Measurements from ENCODE around the gene PPM1H. TPM values are rescaled to one million over a fixed set of nuclear protein-coding genes. Genes with fewer than 3 reads are reported as not detected.

Gene PPM1H
- total RNA-seq, 1 experiment from 2014 or later = 37.1 TPM

DNA sequence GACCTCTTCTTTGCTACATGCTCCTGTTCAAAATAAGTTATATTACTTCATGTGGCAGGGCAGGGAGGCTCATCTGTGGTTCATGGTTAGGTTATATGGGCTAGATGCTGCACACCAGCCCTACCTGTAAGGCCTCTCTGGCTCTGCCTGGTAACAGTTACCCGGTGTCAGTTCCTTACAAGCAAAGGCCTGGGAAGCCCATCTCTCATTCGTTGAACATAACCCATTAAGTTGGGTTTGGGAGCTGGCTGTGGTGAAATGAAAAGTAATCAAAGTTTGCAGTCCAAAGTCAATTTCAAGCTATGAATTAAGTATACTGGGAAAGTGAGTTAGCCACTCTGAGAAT is 183.2 kb downstream of the PPM1H start:
- ATAC-seq = peak; percentile 58
- TF ChIP-seq, protein P1, sequence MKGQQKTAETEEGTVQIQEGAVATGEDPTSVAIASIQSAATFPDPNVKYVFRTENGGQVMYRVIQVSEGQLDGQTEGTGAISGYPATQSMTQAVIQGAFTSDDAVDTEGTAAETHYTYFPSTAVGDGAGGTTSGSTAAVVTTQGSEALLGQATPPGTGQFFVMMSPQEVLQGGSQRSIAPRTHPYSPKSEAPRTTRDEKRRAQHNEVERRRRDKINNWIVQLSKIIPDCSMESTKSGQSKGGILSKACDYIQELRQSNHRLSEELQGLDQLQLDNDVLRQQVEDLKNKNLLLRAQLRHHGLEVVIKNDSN (CRISPR knock-in tag; IDR thresholded peaks at IDR 0.05) = no peak
- TF ChIP-seq, protein P2, sequence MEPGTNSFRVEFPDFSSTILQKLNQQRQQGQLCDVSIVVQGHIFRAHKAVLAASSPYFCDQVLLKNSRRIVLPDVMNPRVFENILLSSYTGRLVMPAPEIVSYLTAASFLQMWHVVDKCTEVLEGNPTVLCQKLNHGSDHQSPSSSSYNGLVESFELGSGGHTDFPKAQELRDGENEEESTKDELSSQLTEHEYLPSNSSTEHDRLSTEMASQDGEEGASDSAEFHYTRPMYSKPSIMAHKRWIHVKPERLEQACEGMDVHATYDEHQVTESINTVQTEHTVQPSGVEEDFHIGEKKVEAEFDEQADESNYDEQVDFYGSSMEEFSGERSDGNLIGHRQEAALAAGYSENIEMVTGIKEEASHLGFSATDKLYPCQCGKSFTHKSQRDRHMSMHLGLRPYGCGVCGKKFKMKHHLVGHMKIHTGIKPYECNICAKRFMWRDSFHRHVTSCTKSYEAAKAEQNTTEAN (CRISPR knock-in tag; IDR thresholded peaks at IDR 0.05) = no peak
- no peak for TF ChIP-seq GTF2I (CRISPR knock-in tag; conservative IDR thresholded peaks at IDR 0.05)
- no peak for TF ChIP-seq MXD4 (CRISPR knock-in tag; IDR thresholded peaks at IDR 0.05; ENCODE audit: borderline replicate concordance)
- TF ChIP-seq, protein P3, sequence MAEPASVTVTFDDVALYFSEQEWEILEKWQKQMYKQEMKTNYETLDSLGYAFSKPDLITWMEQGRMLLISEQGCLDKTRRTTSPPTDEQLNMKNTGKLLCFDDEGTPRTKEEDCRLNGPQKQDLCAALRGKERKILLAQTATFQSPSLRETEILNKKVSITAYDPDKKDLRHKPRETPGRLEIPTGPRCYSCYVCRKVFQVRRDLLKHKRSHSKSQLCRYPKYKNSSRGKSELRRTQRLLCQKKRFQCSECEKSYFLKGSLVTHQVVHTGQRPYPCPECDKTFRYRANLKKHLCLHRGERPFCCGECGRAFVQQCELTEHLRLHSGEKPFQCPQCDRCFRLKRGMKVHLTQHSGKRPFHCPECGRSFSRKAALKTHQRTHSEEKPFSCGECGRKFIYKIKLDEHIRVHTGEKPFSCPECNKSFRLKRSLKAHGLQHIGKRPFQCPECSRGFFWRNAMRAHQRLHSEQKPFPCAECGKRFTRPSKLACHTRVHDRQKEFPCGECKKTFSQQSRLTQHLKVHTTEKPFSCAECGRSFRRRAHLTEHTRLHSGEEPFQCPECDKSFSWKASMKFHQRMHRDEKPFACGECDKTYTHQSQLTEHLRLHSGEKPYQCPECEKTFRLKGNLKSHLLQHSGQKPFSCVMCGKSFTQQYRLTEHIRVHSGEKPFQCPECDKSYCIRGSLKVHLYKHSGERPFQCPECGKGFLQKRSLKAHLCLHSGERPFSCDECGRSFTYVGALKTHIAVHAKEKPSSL (CRISPR knock-in tag; conservative IDR thresholded peaks at IDR 0.05) = no peak
- no peak for TF ChIP-seq GABPB1 (CRISPR knock-in tag; IDR thresholded peaks at IDR 0.05)
- no peak for TF ChIP-seq ZNF138 (CRISPR knock-in tag; conservative IDR thresholded peaks at IDR 0.05)
- no peak for TF ChIP-seq JAZF1 (CRISPR knock-in tag; IDR thresholded peaks at IDR 0.05)
- Mint-ChIP-seq H3K4me3 (no peak overlapping the region), H3K27ac (no peak overlapping the region), H3K4me1 (peaks cover 12% of the 10 kb centered on the region), H3K27me3 (ENCODE audit: low read depth) (no peaks in the 10 kb centered on the region; the same call in 1 of the 2 replicates), H3K36me3 (peaks cover 19% of the 10 kb centered on the region), H3K9me3 (peaks cover 12% of the 10 kb centered on the region)
- no peak for DNase-seq (ENCODE audit: low spot score)
- CTCF ChIA-PET = no interaction called here
- POLR2A ChIA-PET = no interaction called here

DNA sequence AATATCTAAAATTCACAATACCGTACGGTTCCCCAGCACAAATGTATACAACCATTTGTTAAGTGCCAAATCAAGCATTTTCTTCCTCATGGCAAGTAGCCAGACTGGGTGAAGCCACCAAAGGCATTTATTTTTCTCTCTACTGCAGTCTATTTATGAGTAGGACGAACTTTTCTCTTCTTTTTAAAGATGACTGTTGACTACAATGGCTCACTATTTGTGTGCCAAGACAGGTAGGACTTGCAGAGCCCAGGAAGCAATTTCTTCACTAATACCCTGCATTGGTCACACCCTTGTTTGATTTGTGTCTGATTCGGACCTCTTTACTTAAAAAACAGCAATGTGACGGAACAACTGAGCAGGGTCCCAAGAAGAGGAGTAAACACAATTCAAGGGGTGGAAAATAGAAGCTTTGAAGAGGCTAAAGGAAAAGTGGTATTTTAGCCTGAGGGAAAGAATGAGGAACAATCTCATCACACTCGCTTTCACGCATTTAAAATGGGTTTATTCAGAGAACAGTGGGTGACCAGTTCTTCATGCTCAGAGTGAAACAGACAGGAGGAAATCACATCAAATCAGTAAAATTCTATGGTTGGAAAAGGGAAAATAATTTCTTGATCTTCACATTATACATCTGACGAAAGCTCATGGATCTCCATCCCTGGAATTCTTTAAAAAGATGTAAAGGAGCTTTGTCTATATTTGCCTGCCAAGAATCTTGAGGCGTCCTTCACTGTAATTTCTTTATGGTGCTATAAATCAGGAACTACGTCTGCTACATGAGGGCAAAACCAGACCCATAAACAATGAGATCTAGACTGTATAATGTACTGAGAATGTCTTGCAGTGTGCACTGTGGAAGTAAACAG is 183.8 kb downstream of the PPM1H start:
- H3K27me3 Mint-ChIP-seq (ENCODE audit: low read depth) = no peaks in the 10 kb centered on the region; the same call in 1 of the 2 replicates
- peak; percentile 36 for ATAC-seq
- H3K27ac Mint-ChIP-seq = no peak overlapping the region
- ChIA-PET POLR2A (no interaction called here), CTCF (no interaction called here)
- H3K9me3 Mint-ChIP-seq = peaks cover 8% of the 10 kb centered on the region
- peaks cover 12% of the 10 kb centered on the region for H3K4me1 Mint-ChIP-seq
- H3K36me3 Mint-ChIP-seq = peaks cover 16% of the 10 kb centered on the region
- H3K4me3 Mint-ChIP-seq = no peak overlapping the region
- DNase-seq (ENCODE audit: low spot score) = no peak
- TF ChIP-seq, protein P4, sequence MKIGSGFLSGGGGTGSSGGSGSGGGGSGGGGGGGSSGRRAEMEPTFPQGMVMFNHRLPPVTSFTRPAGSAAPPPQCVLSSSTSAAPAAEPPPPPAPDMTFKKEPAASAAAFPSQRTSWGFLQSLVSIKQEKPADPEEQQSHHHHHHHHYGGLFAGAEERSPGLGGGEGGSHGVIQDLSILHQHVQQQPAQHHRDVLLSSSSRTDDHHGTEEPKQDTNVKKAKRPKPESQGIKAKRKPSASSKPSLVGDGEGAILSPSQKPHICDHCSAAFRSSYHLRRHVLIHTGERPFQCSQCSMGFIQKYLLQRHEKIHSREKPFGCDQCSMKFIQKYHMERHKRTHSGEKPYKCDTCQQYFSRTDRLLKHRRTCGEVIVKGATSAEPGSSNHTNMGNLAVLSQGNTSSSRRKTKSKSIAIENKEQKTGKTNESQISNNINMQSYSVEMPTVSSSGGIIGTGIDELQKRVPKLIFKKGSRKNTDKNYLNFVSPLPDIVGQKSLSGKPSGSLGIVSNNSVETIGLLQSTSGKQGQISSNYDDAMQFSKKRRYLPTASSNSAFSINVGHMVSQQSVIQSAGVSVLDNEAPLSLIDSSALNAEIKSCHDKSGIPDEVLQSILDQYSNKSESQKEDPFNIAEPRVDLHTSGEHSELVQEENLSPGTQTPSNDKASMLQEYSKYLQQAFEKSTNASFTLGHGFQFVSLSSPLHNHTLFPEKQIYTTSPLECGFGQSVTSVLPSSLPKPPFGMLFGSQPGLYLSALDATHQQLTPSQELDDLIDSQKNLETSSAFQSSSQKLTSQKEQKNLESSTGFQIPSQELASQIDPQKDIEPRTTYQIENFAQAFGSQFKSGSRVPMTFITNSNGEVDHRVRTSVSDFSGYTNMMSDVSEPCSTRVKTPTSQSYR (CRISPR knock-in tag; IDR thresholded peaks at IDR 0.05) = no peak
- TF ChIP-seq, protein P5, sequence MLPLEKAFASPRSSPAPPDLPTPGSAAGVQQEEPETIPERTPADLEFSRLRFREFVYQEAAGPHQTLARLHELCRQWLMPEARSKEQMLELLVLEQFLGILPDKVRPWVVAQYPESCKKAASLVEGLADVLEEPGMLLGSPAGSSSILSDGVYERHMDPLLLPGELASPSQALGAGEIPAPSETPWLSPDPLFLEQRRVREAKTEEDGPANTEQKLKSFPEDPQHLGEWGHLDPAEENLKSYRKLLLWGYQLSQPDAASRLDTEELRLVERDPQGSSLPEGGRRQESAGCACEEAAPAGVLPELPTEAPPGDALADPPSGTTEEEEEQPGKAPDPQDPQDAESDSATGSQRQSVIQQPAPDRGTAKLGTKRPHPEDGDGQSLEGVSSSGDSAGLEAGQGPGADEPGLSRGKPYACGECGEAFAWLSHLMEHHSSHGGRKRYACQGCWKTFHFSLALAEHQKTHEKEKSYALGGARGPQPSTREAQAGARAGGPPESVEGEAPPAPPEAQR (CRISPR knock-in tag; IDR thresholded peaks at IDR 0.05) = no peak
- TF ChIP-seq RORB (CRISPR knock-in tag; IDR thresholded peaks at IDR 0.05) (no peak), KAT7 (CRISPR knock-in tag; IDR thresholded peaks at IDR 0.05; ENCODE audit: borderline replicate concordance) (no peak), GTF2I (CRISPR knock-in tag; conservative IDR thresholded peaks at IDR 0.05) (no peak), SMAD3 (CRISPR knock-in tag; IDR thresholded peaks at IDR 0.05; ENCODE audit: borderline replicate concordance) (no peak), FOXK1 (CRISPR knock-in tag; IDR thresholded peaks at IDR 0.05) (no peak), GRHL2 (CRISPR knock-in tag; IDR thresholded peaks at IDR 0.05; ENCODE audit: insufficient replicate concordance, severe bottlenecking) (no peak), NFE2L1 (CRISPR knock-in tag; IDR thresholded peaks at IDR 0.05) (no peak), ZNF121 (CRISPR knock-in tag; IDR thresholded peaks at IDR 0.05) (no peak)
- TF ChIP-seq, protein P6, sequence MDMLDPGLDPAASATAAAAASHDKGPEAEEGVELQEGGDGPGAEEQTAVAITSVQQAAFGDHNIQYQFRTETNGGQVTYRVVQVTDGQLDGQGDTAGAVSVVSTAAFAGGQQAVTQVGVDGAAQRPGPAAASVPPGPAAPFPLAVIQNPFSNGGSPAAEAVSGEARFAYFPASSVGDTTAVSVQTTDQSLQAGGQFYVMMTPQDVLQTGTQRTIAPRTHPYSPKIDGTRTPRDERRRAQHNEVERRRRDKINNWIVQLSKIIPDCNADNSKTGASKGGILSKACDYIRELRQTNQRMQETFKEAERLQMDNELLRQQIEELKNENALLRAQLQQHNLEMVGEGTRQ (CRISPR knock-in tag; IDR thresholded peaks at IDR 0.05) = no peak
- TF ChIP-seq, protein P7, sequence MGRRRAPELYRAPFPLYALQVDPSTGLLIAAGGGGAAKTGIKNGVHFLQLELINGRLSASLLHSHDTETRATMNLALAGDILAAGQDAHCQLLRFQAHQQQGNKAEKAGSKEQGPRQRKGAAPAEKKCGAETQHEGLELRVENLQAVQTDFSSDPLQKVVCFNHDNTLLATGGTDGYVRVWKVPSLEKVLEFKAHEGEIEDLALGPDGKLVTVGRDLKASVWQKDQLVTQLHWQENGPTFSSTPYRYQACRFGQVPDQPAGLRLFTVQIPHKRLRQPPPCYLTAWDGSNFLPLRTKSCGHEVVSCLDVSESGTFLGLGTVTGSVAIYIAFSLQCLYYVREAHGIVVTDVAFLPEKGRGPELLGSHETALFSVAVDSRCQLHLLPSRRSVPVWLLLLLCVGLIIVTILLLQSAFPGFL (CRISPR knock-in tag; IDR thresholded peaks at IDR 0.05; ENCODE audit: borderline replicate concordance) = no peak
- TF ChIP-seq, protein P8, sequence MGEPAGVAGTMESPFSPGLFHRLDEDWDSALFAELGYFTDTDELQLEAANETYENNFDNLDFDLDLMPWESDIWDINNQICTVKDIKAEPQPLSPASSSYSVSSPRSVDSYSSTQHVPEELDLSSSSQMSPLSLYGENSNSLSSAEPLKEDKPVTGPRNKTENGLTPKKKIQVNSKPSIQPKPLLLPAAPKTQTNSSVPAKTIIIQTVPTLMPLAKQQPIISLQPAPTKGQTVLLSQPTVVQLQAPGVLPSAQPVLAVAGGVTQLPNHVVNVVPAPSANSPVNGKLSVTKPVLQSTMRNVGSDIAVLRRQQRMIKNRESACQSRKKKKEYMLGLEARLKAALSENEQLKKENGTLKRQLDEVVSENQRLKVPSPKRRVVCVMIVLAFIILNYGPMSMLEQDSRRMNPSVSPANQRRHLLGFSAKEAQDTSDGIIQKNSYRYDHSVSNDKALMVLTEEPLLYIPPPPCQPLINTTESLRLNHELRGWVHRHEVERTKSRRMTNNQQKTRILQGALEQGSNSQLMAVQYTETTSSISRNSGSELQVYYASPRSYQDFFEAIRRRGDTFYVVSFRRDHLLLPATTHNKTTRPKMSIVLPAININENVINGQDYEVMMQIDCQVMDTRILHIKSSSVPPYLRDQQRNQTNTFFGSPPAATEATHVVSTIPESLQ (CRISPR knock-in tag; IDR thresholded peaks at IDR 0.05) = no peak

Measured in WTC11 (cell line).